Measurements from ENCODE around the gene S100A14. TPM values are rescaled to one million over a fixed set of nuclear protein-coding genes. Genes with fewer than 3 reads are reported as not detected.

Gene S100A14
- polyA plus RNA-seq, 2 of the 4 experiments (the other 2 are of a cell fraction) = 0.21 TPM

- CTCF ChIA-PET = interaction anchor here (0.6 to 7.9 kb wide), 10 partner anchors 8 to 96 kb away, joined by 3 to 57 read pairs (median 4); partner anchors contain the start of genes S100A1 and S100A13
- DNase-seq (ENCODE audit: low read depth in 1 of 2, low spot score in 1 of 2) = no peak
These were observed 8.7 kb downstream of the S100A14 start for GRCh38 chr1:153607381-153607780.

GRCh38 chr1:153606194-153606593, 9.9 kb downstream of the S100A14 start:
- no peak for ATAC-seq

More at GRCh38 chr1:153607381-153607780, 8.7 kb downstream of the S100A14 start:
- Histone ChIP-seq H3K4me1 (peaks cover 34% of the 10 kb centered on the region), H3K27ac (peak overlapping the region; percentile 91 to 96), H3K9me3 (no peaks in the 10 kb centered on the region), H3K4me3 (no peak overlapping the region), H3K4me2 (no peak overlapping the region)
- FAIRE-seq (no peak), ATAC-seq (no peak)
- POLR2A ChIA-PET = interaction anchor here (0.6 to 2.5 kb wide), 4 partner anchors 10 to 50 kb away, joined by 4 to 11 read pairs (median 6); partner anchors contain the start of genes CHTOP and S100A13
- WGBS (ENCODE audit: missing lambda C conversion rate) = 96% methylated on average over 8 of the region's 8 CpGs
- TF ChIP-seq MYC (IDR thresholded peaks at IDR 0.05; ENCODE audit: borderline replicate concordance, low read length) (no peak), ZNF302 (CRISPR knock-in tag; IDR thresholded peaks at IDR 0.05) (no peak), BCL3 (IDR thresholded peaks at IDR 0.05) (no peak), KDM1A (IDR thresholded peaks at IDR 0.05; ENCODE audit: low read depth) (no peak), TP53 (CRISPR knock-in tag; IDR thresholded peaks at IDR 0.05) (no peak)

GRCh38 chr1:153602749-153603148, 13.4 kb downstream of the S100A14 start:
- H3K9me3 ChIP-seq = no peaks in the 10 kb centered on the region
- H3K4me3 ChIP-seq = no peak overlapping the region
- FAIRE-seq = no peak
- ChIA-PET POLR2A (interaction anchor here (1.7 kb wide), 1 partner anchor 31 kb away, joined by 5 read pairs; the partner anchor contains the start of gene CHTOP), CTCF (interaction anchor here (1.2 to 8.1 kb wide), 6 partner anchors 11 to 69 kb away, joined by 3 to 41 read pairs (median 10); partner anchors contain the start of genes S100A1, S100A13 and S100A16)
- ATAC-seq = no peak
- no peak for DNase-seq (ENCODE audit: low read depth in 1 of 2, low spot score in 1 of 2)
- H3K27ac ChIP-seq = no peak overlapping the region
- TF ChIP-seq ATOH8 (CRISPR knock-in tag; IDR thresholded peaks at IDR 0.05; ENCODE audit: low read depth) (no peak), CBX2 (IDR thresholded peaks at IDR 0.05; ENCODE audit: borderline replicate concordance, low read depth) (no peak), EHMT2 (IDR thresholded peaks at IDR 0.05; ENCODE audit: low read depth) (no peak), HOXB13 (CRISPR knock-in tag; IDR thresholded peaks at IDR 0.05; ENCODE audit: low read depth) (no peak), HES2 (IDR thresholded peaks at IDR 0.05) (no peak), NR3C1 (IDR thresholded peaks at IDR 0.05) (no peak), ZNF302 (CRISPR knock-in tag; IDR thresholded peaks at IDR 0.05) (no peak), HMGXB4 (CRISPR knock-in tag; IDR thresholded peaks at IDR 0.05; ENCODE audit: borderline replicate concordance) (no peak), MAFK (IDR thresholded peaks at IDR 0.05; ENCODE audit: partially characterized antibody) (no peak), RCOR1 (IDR thresholded peaks at IDR 0.05; ENCODE audit: low read depth, low read length) (no peak), FOSB (CRISPR knock-in tag; IDR thresholded peaks at IDR 0.05) (no peak), CEBPB (IDR thresholded peaks at IDR 0.05) (no peak), RFX5 (IDR thresholded peaks at IDR 0.05) (no peak), TFCP2L1 (CRISPR knock-in tag; IDR thresholded peaks at IDR 0.05) (no peak), POLR2AphosphoS2 (conservative IDR thresholded peaks at IDR 0.05; ENCODE audit: low read length) (no peak), NPAS2 (CRISPR knock-in tag; IDR thresholded peaks at IDR 0.05; ENCODE audit: borderline replicate concordance) (no peak), KDM1A (IDR thresholded peaks at IDR 0.05; ENCODE audit: low read depth) (no peak), ESRRA (IDR thresholded peaks at IDR 0.05; ENCODE audit: borderline replicate concordance, low read length) (no peak)
- 91% methylated on average over 6 of the region's 6 CpGs for WGBS (ENCODE audit: missing lambda C conversion rate)
- no peak overlapping the region for H3K4me2 ChIP-seq
- H3K4me1 ChIP-seq = peaks cover under 1% of the 10 kb centered on the region; the same call in 2 of the 3 replicates

More at GRCh38 chr1:153606194-153606593, 9.9 kb downstream of the S100A14 start:
- peaks cover 30% of the 10 kb centered on the region for H3K4me1 ChIP-seq
- no peak overlapping the region for H3K27ac ChIP-seq
- no peak overlapping the region for H3K4me2 ChIP-seq
- 90% methylated on average over 11 of the region's 11 CpGs for WGBS (ENCODE audit: missing lambda C conversion rate)
- no peak for FAIRE-seq
- no peak overlapping the region for H3K4me3 ChIP-seq
- ChIA-PET POLR2A (interaction anchor here (0.6 to 2.5 kb wide), 4 partner anchors 21 to 845 kb away, joined by 3 to 11 read pairs (median 4); partner anchors contain the start of genes CHTOP and S100A13), CTCF (interaction anchor here (0.6 to 7.9 kb wide), 7 partner anchors 14 to 73 kb away, joined by 3 to 57 read pairs (median 7); partner anchors contain the start of genes S100A1 and S100A13)
- H3K9me3 ChIP-seq = no peaks in the 10 kb centered on the region
- DNase-seq (ENCODE audit: low read depth in 1 of 2, low spot score in 1 of 2) = no peak
- TF ChIP-seq RCOR1 (IDR thresholded peaks at IDR 0.05; ENCODE audit: low read depth, low read length) (no peak), CHD2 (IDR thresholded peaks at IDR 0.05; ENCODE audit: low read length, partially characterized antibody) (no peak), HOXB5 (CRISPR knock-in tag; IDR thresholded peaks at IDR 0.05) (no peak)

All from A549 (cell line).